Measurements from ENCODE around the gene RHOG.
"Not testable (repeated sequence)": the region's sequence is repeated elsewhere in the genome, so short reads cannot be mapped to it uniquely, and the experiment has no call there.

RHOG gene

GRCh38 chr11:3840870-3841425 is at the start of gene RHOG:
RHOG (minus strand) TSS chr11:3840959; CDS start chr11:3828138, 12,821 bp downstream.
- DNase-seq (ENCODE audit: low read depth, low spot score) = peak; percentile 26

- no peak for DNase-seq (ENCODE audit: low read depth, low spot score)
These were observed 49.3 kb upstream of the RHOG start for GRCh38 chr11:3890014-3890413.

- no peak for DNase-seq (ENCODE audit: low read depth, low spot score)
These were observed 48.1 kb upstream of the RHOG start for GRCh38 chr11:3888876-3889275.

GRCh38 chr11:3886985-3887384 is 46.2 kb upstream of the RHOG start:
- DNase-seq (ENCODE audit: low read depth, low spot score) = no peak

GRCh38 chr11:3885855-3886254 is 45.1 kb upstream of the RHOG start:
- DNase-seq (ENCODE audit: low read depth, low spot score) = no peak

GRCh38 chr11:3882655-3883054 is 41.9 kb upstream of the RHOG start:
- DNase-seq (ENCODE audit: low read depth, low spot score) = no peak

- no peak for DNase-seq (ENCODE audit: low read depth, low spot score)
These were observed 40.0 kb upstream of the RHOG start for GRCh38 chr11:3880724-3881123.

GRCh38 chr11:3879967-3880542 is 39.3 kb upstream of the RHOG start:
- no peak for DNase-seq (ENCODE audit: low read depth, low spot score)

GRCh38 chr11:3879216-3879966 is 38.6 kb upstream of the RHOG start:
- no peak for DNase-seq (ENCODE audit: low read depth, low spot score)

GRCh38 chr11:3878258-3878584 is 37.5 kb upstream of the RHOG start:
- no peak for DNase-seq (ENCODE audit: low read depth, low spot score)

GRCh38 chr11:3877364-3878257 is 36.9 kb upstream of the RHOG start:
- no peak for DNase-seq (ENCODE audit: low read depth, low spot score)

- DNase-seq (ENCODE audit: low read depth, low spot score) = no peak
These were observed 35.9 kb upstream of the RHOG start for GRCh38 chr11:3876613-3877012.

GRCh38 chr11:3873712-3874349 is 33.1 kb upstream of the RHOG start:
- no peak for DNase-seq (ENCODE audit: low read depth, low spot score)

GRCh38 chr11:3867209-3868091 is 26.7 kb upstream of the RHOG start:
- no peak for DNase-seq (ENCODE audit: low read depth, low spot score)

GRCh38 chr11:3866836-3867208 is 26.1 kb upstream of the RHOG start:
- DNase-seq (ENCODE audit: low read depth, low spot score) = no peak

- no peak for DNase-seq (ENCODE audit: low read depth, low spot score)
These were observed 25.4 kb upstream of the RHOG start for GRCh38 chr11:3866206-3866605.

- no peak for DNase-seq (ENCODE audit: low read depth, low spot score)
These were observed 24.8 kb upstream of the RHOG start for GRCh38 chr11:3865388-3866193.

- no peak for DNase-seq (ENCODE audit: low read depth, low spot score)
These were observed 20.9 kb upstream of the RHOG start for GRCh38 chr11:3861683-3862082.

GRCh38 chr11:3860898-3861393 is 20.2 kb upstream of the RHOG start:
- not testable (repeated sequence) for DNase-seq (ENCODE audit: low read depth, low spot score)

- DNase-seq (ENCODE audit: low read depth, low spot score) = peak; percentile 35
These were observed 19.6 kb upstream of the RHOG start for GRCh38 chr11:3860375-3860774.
